ENCODE results near the gene FAM240B. TPM values are rescaled to one million over a fixed set of nuclear protein-coding genes. Genes with fewer than 3 reads are reported as not detected.

The FAM240B gene
- total RNA-seq, 2 donors from 2014 or later = not detected

DNA sequence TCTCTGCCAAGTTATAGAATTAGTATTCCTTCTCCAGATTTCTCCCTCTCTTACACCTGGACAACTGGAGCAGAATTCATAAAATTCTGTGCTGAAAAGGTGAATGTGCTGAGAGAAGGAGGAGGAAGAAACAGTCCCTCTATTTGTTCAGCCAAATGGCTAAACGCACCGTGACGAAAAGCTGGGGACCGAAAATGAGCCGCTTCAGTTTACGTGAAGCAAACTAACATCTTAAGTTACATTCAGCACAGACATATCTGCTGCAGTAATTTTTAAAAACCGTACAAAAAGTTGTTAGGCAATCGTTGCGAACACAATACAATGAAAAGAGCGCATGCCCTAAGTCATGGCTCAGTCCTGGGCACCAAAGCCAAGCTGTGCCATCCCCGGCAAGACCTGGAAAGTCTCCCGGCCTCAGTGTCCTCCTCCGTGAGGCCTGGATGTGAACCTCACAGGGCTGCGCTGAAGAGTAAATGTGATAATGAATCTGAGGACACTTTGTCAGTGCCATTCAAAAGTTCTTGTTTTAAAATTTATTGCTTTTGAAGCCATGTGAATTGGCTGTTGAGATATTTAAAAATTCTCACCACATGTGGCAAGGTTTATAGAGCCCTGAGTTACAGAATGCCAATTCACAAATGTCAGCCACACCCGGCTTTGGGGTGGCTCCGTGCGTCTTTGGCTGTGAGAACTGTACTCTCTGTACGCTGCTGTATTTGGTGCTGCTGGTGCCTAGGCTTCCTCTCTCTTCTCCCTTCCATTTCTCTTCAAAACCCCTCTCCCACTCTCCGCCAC, 46.3 kb downstream of the FAM240B start:
- DNase-seq (no peak), ATAC-seq (no peak)
- Mint-ChIP-seq H3K36me3 (ENCODE audit: low read depth) (peaks cover 4% of the 10 kb centered on the region), H3K27me3 (peaks cover 17% of the 10 kb centered on the region), H3K4me3 (peak overlapping the region; percentile 49), H3K27ac (peak overlapping the region; percentile 14), H3K4me1 (peaks cover 2% of the 10 kb centered on the region)
- no peaks in the 10 kb centered on the region for H3K9me3 ChIP-seq (ENCODE audit: control insufficient read depth, low read length, poor library complexity, severe bottlenecking)

DNA sequence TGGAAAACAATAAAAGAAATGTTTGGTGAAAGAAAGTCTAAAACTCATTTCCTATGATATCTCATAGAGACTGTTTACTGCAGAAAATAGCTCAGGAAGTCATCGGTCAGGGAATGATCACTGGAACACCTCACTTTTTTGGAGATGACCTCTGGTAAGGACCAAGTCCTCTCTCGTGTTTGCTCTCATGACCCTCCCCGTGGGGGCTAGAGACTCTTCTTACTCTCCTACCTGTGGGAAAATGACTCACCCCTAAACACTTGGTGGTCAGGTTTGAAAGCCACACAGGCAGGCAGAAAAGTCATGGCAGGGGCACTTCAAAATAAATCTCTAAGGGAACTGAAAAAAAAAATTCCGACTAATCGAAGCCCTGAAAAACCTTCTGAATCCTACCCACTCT, 48.2 kb downstream of the FAM240B start:
- Mint-ChIP-seq H3K4me1 (peaks cover 2% of the 10 kb centered on the region), H3K27ac (no peak overlapping the region), H3K27me3 (peaks cover 5% of the 10 kb centered on the region), H3K4me3 (no peak overlapping the region), H3K36me3 (ENCODE audit: low read depth) (no peaks in the 10 kb centered on the region)
- DNase-seq (no peak), ATAC-seq (no peak)
- no peaks in the 10 kb centered on the region for H3K9me3 ChIP-seq (ENCODE audit: control insufficient read depth, low read length, poor library complexity, severe bottlenecking)

DNA sequence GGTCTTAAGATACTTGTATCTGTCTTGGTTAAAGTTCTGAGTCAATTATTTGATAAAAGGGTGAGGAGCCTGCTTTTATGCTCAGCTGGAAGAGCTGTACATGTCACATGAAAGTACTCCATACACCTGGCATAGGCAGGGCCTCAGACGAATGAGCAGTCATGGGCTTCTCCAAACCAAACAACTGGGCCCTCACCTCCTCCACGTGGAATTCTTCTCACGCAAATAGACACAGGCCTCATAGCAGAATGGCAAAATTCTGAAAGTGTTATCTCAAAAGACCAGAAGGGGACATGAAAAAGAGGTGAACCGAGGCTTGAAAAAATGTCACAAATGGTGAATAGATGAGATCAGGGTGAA, 48.6 kb downstream of the FAM240B start:
- no peak overlapping the region for H3K4me3 Mint-ChIP-seq
- H3K9me3 ChIP-seq (ENCODE audit: control insufficient read depth, low read length, poor library complexity, severe bottlenecking) = no peaks in the 10 kb centered on the region
- ATAC-seq (no peak), DNase-seq (no peak)
- H3K36me3 Mint-ChIP-seq (ENCODE audit: low read depth) = no peaks in the 10 kb centered on the region
- H3K4me1 Mint-ChIP-seq = peaks cover 2% of the 10 kb centered on the region
- H3K27ac Mint-ChIP-seq = no peak overlapping the region
- H3K27me3 Mint-ChIP-seq = peaks cover 4% of the 10 kb centered on the region

DNA sequence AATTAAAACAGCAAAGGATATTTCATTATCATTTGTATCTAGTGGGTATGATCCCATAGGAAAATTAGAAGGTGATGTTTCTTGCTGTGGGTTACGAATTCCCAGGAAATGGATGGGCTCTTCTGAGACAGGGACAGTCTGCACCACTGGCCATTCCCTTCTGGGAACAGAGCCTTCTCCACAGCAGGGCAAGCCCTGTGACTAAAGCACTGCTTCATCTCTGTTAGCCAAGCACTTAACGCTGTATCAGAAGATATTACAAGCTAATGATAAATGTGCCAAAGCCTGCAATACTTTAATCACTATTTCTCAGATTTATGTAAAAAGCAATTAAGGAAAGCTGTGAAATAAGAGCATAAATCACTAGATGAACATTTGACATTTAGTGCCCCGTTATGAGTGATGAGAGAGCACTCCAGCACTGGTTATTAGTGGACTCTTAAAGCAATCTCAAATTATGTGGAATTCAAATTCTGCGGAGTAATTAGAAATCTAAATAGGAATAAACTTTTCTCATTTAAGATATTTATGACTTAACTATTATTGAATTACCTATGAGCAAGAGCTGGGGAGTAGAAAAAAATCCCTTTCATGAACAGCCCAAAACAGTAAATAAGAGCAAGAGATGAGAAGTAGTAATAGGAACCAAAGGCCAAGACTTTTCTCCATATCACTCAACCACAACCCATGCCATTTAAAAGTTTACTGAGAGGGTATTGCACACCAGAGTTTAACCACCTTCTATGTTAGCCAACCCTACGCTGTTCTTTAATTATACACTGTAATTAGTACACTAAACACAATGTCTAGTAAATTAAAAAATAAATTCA, 49.2 kb downstream of the FAM240B start:
- no peaks in the 10 kb centered on the region for H3K9me3 ChIP-seq (ENCODE audit: control insufficient read depth, low read length, poor library complexity, severe bottlenecking)
- H3K36me3 Mint-ChIP-seq (ENCODE audit: low read depth) = no peaks in the 10 kb centered on the region
- no peak for ATAC-seq
- no peak overlapping the region for H3K27ac Mint-ChIP-seq
- peaks cover 2% of the 10 kb centered on the region for H3K4me1 Mint-ChIP-seq
- no peak overlapping the region for H3K4me3 Mint-ChIP-seq
- DNase-seq = no peak
- H3K27me3 Mint-ChIP-seq = peaks cover 4% of the 10 kb centered on the region

DNA sequence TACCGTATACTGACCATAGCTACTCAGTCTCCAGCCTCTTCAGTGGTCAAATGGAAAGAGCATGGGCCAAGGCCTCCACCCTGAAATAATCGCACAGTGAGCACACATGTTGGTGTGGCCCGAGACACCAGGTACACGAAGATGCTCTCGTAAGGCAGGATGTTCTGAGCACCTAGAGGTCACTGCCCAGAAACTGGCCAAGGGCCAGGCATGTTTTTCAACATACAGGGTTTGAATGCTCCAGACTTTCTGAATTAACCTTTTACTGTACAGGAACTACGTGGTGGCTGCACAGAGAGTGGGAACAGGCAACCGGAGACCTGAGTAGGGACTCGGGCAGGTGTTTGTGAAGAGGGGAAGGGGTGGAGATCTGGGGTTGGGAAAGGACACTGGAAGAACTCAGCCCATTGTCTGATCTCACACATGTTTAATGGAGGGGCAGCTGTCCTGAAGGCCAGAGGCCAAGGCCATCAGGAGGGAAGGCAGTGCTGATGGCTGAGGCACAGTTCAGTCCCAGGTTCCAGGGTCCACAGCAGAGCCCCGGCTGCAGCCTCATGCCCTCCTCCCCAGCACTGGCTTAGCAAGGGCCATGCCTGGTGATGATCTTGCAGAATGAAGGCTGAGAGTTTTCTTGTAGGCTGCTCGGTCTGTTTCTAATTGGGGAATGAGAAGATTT, 51.0 kb downstream of the FAM240B start:
- no peak for ATAC-seq
- Mint-ChIP-seq H3K36me3 (ENCODE audit: low read depth) (no peaks in the 10 kb centered on the region), H3K4me3 (no peak overlapping the region), H3K27ac (no peak overlapping the region), H3K27me3 (peaks cover 5% of the 10 kb centered on the region), H3K4me1 (peaks cover 2% of the 10 kb centered on the region)
- no peaks in the 10 kb centered on the region for H3K9me3 ChIP-seq (ENCODE audit: control insufficient read depth, low read length, poor library complexity, severe bottlenecking)
- no peak for DNase-seq

DNA sequence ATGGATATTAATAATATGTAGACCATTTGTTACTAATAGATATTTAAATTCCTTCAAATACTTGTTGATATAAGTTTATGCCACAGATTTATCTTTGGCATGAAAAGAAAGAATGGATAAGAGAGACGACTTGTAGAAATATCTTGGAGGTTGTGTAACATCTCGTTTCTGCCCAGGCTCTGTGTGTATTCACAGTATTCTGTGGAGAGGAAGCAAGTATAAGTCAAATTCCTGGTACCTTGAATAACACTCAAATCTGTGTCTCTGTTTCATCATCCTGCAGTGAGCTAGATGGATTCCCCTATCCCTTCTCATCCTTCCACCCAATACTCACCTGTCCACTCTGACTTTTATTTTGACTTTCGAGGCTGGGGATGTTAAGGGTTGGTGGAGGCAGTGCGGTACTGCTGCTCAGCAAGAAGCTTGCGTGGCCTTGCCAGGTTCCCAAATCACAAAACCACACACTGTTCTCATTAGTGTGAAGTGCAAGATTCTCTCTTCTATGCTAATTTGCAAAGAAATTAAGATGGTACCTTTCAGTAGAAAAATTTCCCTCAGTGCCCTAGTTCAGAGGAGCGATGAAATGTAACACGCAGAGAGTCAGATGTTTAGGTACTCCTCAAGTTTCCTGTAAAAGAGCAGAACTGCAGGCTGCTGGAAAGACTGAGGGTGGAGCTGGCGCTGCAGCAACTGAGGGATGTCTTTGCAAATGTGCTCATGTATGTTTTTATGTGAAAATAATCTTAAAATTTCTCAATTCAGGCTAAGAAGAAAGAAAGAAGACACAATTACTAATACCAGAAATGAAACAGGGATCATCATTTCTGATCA, 57.0 kb downstream of the FAM240B start:
- H3K36me3 Mint-ChIP-seq (ENCODE audit: low read depth) = no peaks in the 10 kb centered on the region
- H3K27me3 Mint-ChIP-seq = peaks cover 34% of the 10 kb centered on the region
- DNase-seq (no peak), ATAC-seq (no peak)
- H3K4me1 Mint-ChIP-seq = no peaks in the 10 kb centered on the region
- no peak overlapping the region for H3K27ac Mint-ChIP-seq
- H3K9me3 ChIP-seq (ENCODE audit: control insufficient read depth, low read length, poor library complexity, severe bottlenecking) = no peaks in the 10 kb centered on the region
- H3K4me3 Mint-ChIP-seq = no peak overlapping the region

DNA sequence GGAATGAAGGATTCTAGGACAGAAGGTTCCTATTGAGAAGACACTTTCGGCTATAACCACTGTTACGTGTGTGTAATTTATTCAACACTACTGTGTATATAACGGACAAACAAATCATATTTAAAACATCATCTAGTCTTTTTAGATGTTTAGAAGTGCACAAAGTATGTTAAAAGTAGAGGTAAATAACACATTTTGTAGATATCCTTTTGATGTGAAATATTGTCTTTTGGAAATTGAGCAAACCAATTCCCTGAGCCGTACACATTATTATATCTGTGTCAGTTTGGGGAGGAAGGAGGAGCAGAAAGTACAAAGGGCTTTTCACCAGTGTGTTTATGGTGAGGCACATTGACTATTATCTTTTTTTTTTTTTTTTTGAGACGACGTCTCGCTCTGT, 60.4 kb downstream of the FAM240B start:
- ATAC-seq (no peak), DNase-seq (no peak)
- H3K27me3 Mint-ChIP-seq = peaks cover 62% of the 10 kb centered on the region
- no peak overlapping the region for H3K27ac Mint-ChIP-seq
- no peaks in the 10 kb centered on the region for H3K36me3 Mint-ChIP-seq (ENCODE audit: low read depth)
- H3K4me3 Mint-ChIP-seq = no peak overlapping the region
- no peaks in the 10 kb centered on the region for H3K9me3 ChIP-seq (ENCODE audit: control insufficient read depth, low read length, poor library complexity, severe bottlenecking)
- no peaks in the 10 kb centered on the region for H3K4me1 Mint-ChIP-seq

DNA sequence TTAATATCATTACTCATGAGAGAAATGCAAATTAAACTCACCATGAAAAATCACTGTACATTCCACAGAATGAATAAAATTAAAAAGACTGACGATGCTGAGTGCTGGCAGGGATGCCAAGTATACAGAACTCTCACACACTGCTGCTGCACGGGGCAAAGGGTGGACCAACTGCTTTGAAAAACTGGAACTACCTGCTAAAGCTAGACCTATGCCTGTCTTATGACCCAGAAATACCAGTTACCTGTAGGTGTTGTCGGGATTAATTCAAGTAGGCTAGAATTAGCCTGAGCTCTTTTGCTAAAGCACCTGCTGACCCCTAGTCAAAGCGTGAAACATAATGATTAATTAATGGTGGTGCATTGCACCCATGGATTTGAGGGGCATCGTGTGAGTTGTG, 63.0 kb downstream of the FAM240B start:
- Mint-ChIP-seq H3K4me1 (no peaks in the 10 kb centered on the region), H3K27ac (no peak overlapping the region), H3K4me3 (no peak overlapping the region), H3K27me3 (peaks cover 56% of the 10 kb centered on the region), H3K36me3 (ENCODE audit: low read depth) (no peaks in the 10 kb centered on the region)
- DNase-seq (no peak), ATAC-seq (no peak)
- H3K9me3 ChIP-seq (ENCODE audit: control insufficient read depth, low read length, poor library complexity, severe bottlenecking) = no peaks in the 10 kb centered on the region

DNA sequence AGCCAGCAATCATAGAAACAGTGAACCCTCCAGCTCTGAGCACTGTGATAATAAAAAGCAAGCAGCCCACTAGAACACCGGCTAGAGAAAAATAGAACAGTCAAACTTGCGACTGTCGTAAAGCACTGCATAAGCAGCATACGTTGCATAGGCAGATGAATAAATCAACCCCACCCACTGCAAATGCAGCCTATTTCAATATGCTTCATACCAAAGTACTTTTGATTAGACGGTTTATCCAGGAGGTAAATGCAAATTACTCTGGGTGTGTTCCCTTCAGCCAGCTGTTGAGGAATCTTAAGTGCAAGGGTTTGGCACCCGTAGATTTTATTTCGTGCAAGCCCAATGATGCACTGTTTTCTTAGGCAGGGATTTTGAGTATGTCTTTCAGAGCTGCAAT, 67.4 kb downstream of the FAM240B start:
- Mint-ChIP-seq H3K36me3 (ENCODE audit: low read depth) (no peaks in the 10 kb centered on the region), H3K27me3 (peaks cover 52% of the 10 kb centered on the region), H3K27ac (no peak overlapping the region), H3K4me3 (no peak overlapping the region), H3K4me1 (no peaks in the 10 kb centered on the region)
- ATAC-seq = no peak
- no peak for DNase-seq
- H3K9me3 ChIP-seq (ENCODE audit: control insufficient read depth, low read length, poor library complexity, severe bottlenecking) = no peaks in the 10 kb centered on the region

DNA sequence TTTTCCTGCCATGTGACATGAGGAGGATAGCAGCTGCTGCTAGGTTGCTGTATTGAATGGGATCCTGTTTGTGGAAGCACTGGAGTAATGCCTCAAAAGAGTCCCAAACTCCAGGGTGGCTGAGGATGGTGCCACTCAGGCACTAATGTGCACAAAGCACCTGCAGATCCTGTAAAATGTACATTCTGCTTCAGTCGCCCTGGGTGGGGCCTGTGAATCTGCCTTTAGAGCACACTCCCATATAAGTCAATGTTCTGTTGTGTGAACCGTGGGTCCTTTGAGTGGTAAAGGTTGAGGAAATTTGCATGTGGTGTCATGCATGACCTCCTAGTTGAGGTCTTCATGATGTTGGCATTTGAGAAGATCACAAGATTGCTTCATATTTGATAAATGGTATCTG, 67.9 kb downstream of the FAM240B start:
- H3K9me3 ChIP-seq (ENCODE audit: control insufficient read depth, low read length, poor library complexity, severe bottlenecking) = no peaks in the 10 kb centered on the region
- no peak for DNase-seq
- Mint-ChIP-seq H3K36me3 (ENCODE audit: low read depth) (no peaks in the 10 kb centered on the region), H3K4me1 (no peaks in the 10 kb centered on the region), H3K4me3 (no peak overlapping the region), H3K27ac (no peak overlapping the region), H3K27me3 (peaks cover 48% of the 10 kb centered on the region)
- ATAC-seq = no peak

DNA sequence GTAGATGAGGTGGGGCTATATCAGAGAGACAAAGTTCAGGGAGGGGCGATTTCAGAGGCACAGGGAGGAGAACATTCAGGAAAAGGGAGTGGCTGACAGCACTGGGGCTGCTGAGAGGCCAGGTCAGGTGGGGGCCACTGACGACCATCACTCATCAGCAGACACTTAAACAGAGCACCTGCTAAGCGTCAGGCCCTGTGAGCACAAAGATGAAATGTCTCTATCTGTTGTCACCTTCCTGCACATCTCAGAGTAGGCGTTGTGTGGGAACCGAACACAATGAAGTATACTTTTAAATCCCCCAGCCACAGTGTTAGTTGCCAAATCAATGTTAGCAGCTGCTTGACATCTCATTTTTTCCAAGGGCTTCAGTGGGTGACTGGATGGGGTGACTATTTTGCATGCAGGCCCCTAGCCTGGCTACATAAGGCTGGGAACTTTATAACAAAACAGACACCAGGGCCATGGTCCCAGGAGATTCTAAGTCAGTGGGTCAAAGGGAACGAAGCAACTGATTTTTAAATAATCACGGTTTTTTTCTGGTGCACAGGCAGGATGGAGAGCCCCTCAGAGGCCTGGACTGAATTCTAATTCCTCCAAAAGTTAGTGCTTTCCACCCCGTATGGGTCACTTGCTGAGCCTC, 68.4 kb downstream of the FAM240B start:
- ATAC-seq (no peak), DNase-seq (no peak)
- Mint-ChIP-seq H3K4me1 (no peaks in the 10 kb centered on the region), H3K36me3 (ENCODE audit: low read depth) (no peaks in the 10 kb centered on the region), H3K4me3 (no peak overlapping the region), H3K27me3 (peaks cover 42% of the 10 kb centered on the region), H3K27ac (no peak overlapping the region)
- H3K9me3 ChIP-seq (ENCODE audit: control insufficient read depth, low read length, poor library complexity, severe bottlenecking) = no peaks in the 10 kb centered on the region

DNA sequence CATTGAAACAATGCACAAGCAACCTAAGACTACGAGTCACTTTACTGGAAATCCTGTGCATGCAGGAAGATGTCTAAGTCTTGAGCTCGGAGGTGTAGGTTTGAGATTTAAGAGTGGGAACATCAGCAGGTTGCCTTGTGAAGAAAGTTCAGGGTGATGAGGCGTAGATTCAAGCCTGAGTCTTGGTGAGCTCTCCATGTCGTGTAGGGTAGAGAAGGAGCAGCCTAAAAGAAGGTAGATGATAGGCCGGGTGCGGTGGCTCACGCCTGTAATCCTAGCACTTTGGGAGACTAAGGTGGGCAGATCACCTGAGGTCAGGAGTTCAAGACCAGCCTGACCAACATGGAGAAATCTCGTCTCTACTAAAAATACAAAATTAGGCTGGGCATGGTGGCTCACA, 69.4 kb downstream of the FAM240B start:
- ATAC-seq (no peak), DNase-seq (no peak)
- H3K36me3 Mint-ChIP-seq (ENCODE audit: low read depth) = no peaks in the 10 kb centered on the region

More for the DNA sequence above, 69.4 kb downstream of the FAM240B start:
- H3K27ac Mint-ChIP-seq = no peak overlapping the region
- no peaks in the 10 kb centered on the region for H3K4me1 Mint-ChIP-seq
- no peaks in the 10 kb centered on the region for H3K9me3 ChIP-seq (ENCODE audit: control insufficient read depth, low read length, poor library complexity, severe bottlenecking)
- no peak overlapping the region for H3K4me3 Mint-ChIP-seq
- peaks cover 34% of the 10 kb centered on the region for H3K27me3 Mint-ChIP-seq
